Osteoblast (primary cell): ENCODE measurements around the gene PKP3. TPM values are rescaled to one million over a fixed set of nuclear protein-coding genes. Genes with fewer than 3 reads are reported as not detected.

Experiments
- DNase-seq: peaks from one replicate; pipeline ENCODE4 v3.0.0; 2011; ENCODE audit warnings: low spot score, mixed read lengths; ENCODE audit not compliant: insufficient read length; ENCODE audit errors: missing footprints
- H2AFZ ChIP-seq: 2 replicates; pipeline ENCODE4 v1.6.0; 2011; ENCODE audit warnings: mild to moderate bottlenecking, low read length
- H3K27ac ChIP-seq: 2 replicates; pipeline ENCODE4 v1.5.1; 2011; ENCODE audit warnings: mild to moderate bottlenecking, low read depth, low read length, moderate library complexity
- H3K27me3 ChIP-seq: 2 replicates; pipeline ENCODE4 v1.6.0; 2012; ENCODE audit warnings: mild to moderate bottlenecking, control low read depth, inconsistent platforms, low read length, moderate library complexity; ENCODE audit not compliant: insufficient read depth
- H3K36me3 ChIP-seq: 2 replicates; pipeline ENCODE4 v1.5.1; 2011; ENCODE audit warnings: mild to moderate bottlenecking, low read length, control low read depth, moderate library complexity; ENCODE audit not compliant: insufficient read depth
- H3K4me1 ChIP-seq: 2 replicates; pipeline ENCODE4 v1.5.1; 2011; ENCODE audit warnings: mild to moderate bottlenecking, low read length, control low read depth, moderate library complexity; ENCODE audit not compliant: insufficient read depth
- H3K4me2 ChIP-seq: 2 replicates; pipeline ENCODE4 v1.6.0; 2011; ENCODE audit warnings: mild to moderate bottlenecking, low read length; ENCODE audit not compliant: insufficient read depth
- H3K4me3 ChIP-seq: fragments of 200-600 bp; sonication (generic); 3 replicates; pipeline ENCODE4 v1.5.1; 2012; ENCODE audit warnings: mild to moderate bottlenecking, low read length, inconsistent platforms; ENCODE audit not compliant: insufficient read depth
- H3K79me2 ChIP-seq: 2 replicates; pipeline ENCODE4 v1.6.0; 2012; ENCODE audit warnings: mild to moderate bottlenecking, low read length, control low read depth, inconsistent platforms; ENCODE audit not compliant: insufficient read depth
- H3K9me3 ChIP-seq: 2 replicates; pipeline ENCODE4 v1.5.1; 2011; ENCODE audit warnings: low read depth, low read length, control low read depth
- H4K20me1 ChIP-seq: 2 replicates; pipeline ENCODE4 v1.6.0; 2012; ENCODE audit warnings: mild to moderate bottlenecking, low read length, control low read depth; ENCODE audit not compliant: insufficient read depth
- small RNA-seq: library from RNA; depleted of rRNA; stranded (forward); fragments of <200 nt; gene quantifications from one replicate; pipeline ENCODE3, GENCODE V24; 2012
- total RNA-seq: library from RNA; depleted of rRNA; stranded (reverse); fragments of >200 nt; gene quantifications from 2 replicates; pipeline ENCODE4 v1.2.3, GENCODE V29; 2012
- TF ChIP-seq, protein P1 (sequence below): IDR thresholded peaks from 2 replicates; pipeline ENCODE4 v1.5.1; 2011; ENCODE audit warnings: mild to moderate bottlenecking, low read depth, low read length, moderate library complexity; ENCODE audit errors: extremely low read depth

PKP3 gene
- total RNA-seq, 1 donor = 2.5 TPM

DNA sequence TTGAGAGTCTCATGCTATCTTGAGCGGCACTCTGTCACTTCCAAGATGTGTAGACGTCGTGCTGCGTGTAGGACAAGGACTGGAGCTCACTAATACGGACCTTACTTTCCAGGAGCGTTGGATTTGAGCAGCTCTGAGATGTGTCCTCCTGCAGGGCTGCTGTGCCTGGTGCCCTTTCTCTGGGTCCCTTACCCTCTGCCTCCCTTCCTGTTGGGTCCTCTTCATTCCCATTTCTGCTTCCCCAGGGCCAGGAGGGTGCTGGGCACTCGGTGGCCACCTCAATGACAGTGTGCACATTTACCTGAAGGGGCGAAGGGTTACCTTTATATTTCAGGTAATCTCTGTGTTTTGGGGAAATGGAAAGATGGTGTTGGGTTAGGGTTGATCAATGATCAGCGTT, 60.0 kb downstream of the PKP3 start:
- DNase-seq = peak; percentile 58
- H3K36me3 ChIP-seq = peaks cover 10% of the 10 kb centered on the region
- no peak overlapping the region for H3K27ac ChIP-seq
- peaks cover 26% of the 10 kb centered on the region for H4K20me1 ChIP-seq
- peaks cover 76% of the 10 kb centered on the region for H3K79me2 ChIP-seq
- H2AFZ ChIP-seq = no peak overlapping the region
- H3K27me3 ChIP-seq = no peaks in the 10 kb centered on the region
- H3K9me3 ChIP-seq = no peaks in the 10 kb centered on the region
- TF ChIP-seq, protein P1, sequence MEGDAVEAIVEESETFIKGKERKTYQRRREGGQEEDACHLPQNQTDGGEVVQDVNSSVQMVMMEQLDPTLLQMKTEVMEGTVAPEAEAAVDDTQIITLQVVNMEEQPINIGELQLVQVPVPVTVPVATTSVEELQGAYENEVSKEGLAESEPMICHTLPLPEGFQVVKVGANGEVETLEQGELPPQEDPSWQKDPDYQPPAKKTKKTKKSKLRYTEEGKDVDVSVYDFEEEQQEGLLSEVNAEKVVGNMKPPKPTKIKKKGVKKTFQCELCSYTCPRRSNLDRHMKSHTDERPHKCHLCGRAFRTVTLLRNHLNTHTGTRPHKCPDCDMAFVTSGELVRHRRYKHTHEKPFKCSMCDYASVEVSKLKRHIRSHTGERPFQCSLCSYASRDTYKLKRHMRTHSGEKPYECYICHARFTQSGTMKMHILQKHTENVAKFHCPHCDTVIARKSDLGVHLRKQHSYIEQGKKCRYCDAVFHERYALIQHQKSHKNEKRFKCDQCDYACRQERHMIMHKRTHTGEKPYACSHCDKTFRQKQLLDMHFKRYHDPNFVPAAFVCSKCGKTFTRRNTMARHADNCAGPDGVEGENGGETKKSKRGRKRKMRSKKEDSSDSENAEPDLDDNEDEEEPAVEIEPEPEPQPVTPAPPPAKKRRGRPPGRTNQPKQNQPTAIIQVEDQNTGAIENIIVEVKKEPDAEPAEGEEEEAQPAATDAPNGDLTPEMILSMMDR = no peak
- H3K4me2 ChIP-seq = no peak overlapping the region
- H3K4me1 ChIP-seq = peaks cover 13% of the 10 kb centered on the region
- no peak overlapping the region for H3K4me3 ChIP-seq

Small RNA genes lying within 50 kb of the gene (small RNA-seq; reads per million reads assigned to genes)
- gene RN7SL838P = not detected

Other genes with a start within 250 kb of the PKP3 start
- gene SCGB1C1, start 201.1 kb upstream of the PKP3 start, total RNA-seq = not detected in 2 replicates
- 24.6 and 25.6 TPM in 2 replicates for gene BET1L, start 186.8 kb upstream of the PKP3 start, total RNA-seq
- 128 and 134 TPM in 2 replicates for gene RIC8A, start 186.5 kb upstream of the PKP3 start, total RNA-seq
- 10.9 and 11.2 TPM in 2 replicates for gene SIRT3, start 157.9 kb upstream of the PKP3 start, total RNA-seq
- gene PSMD13, start 157.2 kb upstream of the PKP3 start, total RNA-seq = 110 and 117 TPM in 2 replicates
- not detected in 2 replicates for gene NLRP6, start 115.8 kb upstream of the PKP3 start, total RNA-seq
- gene PGGHG, start 105.1 kb upstream of the PKP3 start, total RNA-seq = 7.7 and 8.7 TPM in 2 replicates
- not detected in 2 replicates for gene IFITM5, start 94.7 kb upstream of the PKP3 start, total RNA-seq
- 54.5 and 105 TPM in 2 replicates for gene IFITM2, start 86.4 kb upstream of the PKP3 start, total RNA-seq
- gene IFITM1, start 80.2 kb upstream of the PKP3 start, total RNA-seq = 48.6 and 64.4 TPM in 2 replicates
- gene IFITM3, start 73.3 kb upstream of the PKP3 start, total RNA-seq = 98.4 and 116 TPM in 2 replicates
- gene B4GALNT4, start 24.7 kb upstream of the PKP3 start, total RNA-seq = 0.88 and 2.2 TPM in 2 replicates
- gene SIGIRR, start 20.8 kb downstream of the PKP3 start, total RNA-seq = 10.9 and 14.5 TPM in 2 replicates
- gene ANO9, start 47.8 kb downstream of the PKP3 start, total RNA-seq = under 0.01 TPM in 1 of 2 replicates, not detected in the other
- gene PTDSS2, start 56.1 kb downstream of the PKP3 start, total RNA-seq = 33.0 and 36.2 TPM in 2 replicates
- gene RNH1, start 113.0 kb downstream of the PKP3 start, total RNA-seq = 441 and 506 TPM in 2 replicates
- 28.6 and 35.7 TPM in 2 replicates for gene HRAS, start 141.4 kb downstream of the PKP3 start, total RNA-seq
- gene LRRC56, start 143.3 kb downstream of the PKP3 start, total RNA-seq = 0.88 and 1.1 TPM in 2 replicates
- 0.29 and 0.36 TPM in 2 replicates for gene LMNTD2, start 166.5 kb downstream of the PKP3 start, total RNA-seq
- 2.4 and 6.2 TPM in 2 replicates for gene RASSF7, start 166.8 kb downstream of the PKP3 start, total RNA-seq
- gene PHRF1, start 182.3 kb downstream of the PKP3 start, total RNA-seq = 23.9 and 27.5 TPM in 2 replicates
- 11.5 and 21.4 TPM in 2 replicates for gene IRF7, start 221.7 kb downstream of the PKP3 start, total RNA-seq
- not detected in 2 replicates for gene CDHR5, start 230.7 kb downstream of the PKP3 start, total RNA-seq
- not detected in 2 replicates for gene SCT, start 233.0 kb downstream of the PKP3 start, total RNA-seq
- under 0.01 TPM in 1 of 2 replicates, not detected in the other for gene DRD4, start 243.1 kb downstream of the PKP3 start, total RNA-seq